Activated CD8-positive, alpha-beta memory T cell treated with anti-CD3 and anti-CD28 coated beads, Interleukin-2, amount 50 U/mL, for 48 hours (primary cell): Measurements from ENCODE around the gene USP53.
"Not testable (repeated sequence)": the region's sequence is repeated elsewhere in the genome, so short reads cannot be mapped to it uniquely, and the experiment has no call there.

Experiments
- DNase-seq: peaks from one replicate; pipeline ENCODE4 v3.0.0-alpha.2; 2020

Gene USP53

DNA sequence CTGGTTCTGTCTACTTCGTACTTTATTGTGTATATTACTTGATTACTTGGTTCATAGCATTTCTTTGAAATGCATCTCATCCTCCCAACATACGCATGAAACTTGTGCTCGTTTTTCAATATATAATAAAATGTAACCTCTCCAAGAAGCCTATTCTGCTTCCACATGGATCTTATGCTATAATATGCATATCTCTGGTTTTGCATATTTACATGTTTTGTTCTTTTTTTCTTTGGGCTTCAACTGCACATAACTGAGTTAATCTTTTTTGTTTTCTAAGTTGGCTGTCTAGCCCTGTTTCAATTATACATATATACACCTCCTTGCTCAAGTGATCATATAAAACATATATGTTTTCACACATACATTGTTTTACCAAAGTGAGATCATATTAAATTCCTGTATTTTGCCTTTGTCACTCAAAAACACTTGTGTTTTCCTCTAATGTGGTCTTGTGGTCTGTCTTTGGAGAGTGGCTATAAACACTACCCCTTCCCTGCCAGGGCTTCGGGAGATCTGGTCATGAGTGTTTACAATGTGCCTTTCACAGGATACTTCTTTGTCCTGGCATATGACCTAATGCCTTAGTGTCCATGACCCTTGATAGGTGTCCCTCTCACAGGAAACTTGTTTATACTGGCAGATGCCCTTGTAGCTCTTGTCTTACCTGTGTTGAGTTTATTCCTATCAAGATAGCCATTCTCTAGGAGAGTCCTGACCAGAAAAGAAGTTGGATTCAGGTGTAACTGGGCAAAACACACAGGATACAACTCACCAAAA is 17.6 kb downstream of the USP53 start:
- DNase-seq = no peak

GRCh38 chr4:119231491-119231890 is 19.0 kb downstream of the USP53 start:
- DNase-seq = no peak

DNA sequence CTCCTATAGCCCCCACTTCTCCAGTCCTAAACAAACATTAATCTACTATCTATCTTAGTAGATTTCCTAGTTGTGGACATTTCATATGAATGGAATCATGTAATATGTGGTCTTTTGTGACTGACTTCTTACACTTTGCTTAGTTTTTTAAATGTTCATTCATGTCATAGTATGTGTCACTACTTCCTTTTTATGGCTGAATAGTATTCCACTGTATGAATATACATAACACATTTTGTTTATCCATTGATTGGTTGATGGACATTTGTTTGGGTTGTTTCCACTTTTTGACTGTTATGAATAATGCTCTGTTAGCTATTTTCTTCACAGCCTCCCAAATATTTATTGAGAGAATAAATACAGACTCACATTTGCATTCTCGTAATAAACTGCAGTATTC is 19.8 kb downstream of the USP53 start:
- no peak for DNase-seq

DNA sequence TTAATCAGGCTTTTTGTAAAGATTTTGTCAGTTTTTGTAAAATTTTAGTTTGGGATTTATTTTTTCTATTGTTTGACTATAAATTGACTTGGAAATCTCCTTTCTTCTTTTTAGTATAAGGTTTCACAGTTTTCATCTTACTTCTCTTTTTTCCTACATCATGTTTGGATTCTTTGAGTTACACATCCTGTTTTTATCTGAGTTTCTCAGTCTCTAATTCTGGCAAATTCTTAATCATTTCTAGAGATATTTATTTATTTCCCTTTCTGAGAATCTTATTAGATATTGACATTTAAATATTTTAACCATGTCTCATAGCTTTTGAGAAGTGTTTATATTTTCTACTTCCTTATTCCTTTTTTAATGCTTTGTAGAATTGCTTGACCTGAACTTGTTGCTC is 20.7 kb downstream of the USP53 start:
- DNase-seq = no peak

DNA sequence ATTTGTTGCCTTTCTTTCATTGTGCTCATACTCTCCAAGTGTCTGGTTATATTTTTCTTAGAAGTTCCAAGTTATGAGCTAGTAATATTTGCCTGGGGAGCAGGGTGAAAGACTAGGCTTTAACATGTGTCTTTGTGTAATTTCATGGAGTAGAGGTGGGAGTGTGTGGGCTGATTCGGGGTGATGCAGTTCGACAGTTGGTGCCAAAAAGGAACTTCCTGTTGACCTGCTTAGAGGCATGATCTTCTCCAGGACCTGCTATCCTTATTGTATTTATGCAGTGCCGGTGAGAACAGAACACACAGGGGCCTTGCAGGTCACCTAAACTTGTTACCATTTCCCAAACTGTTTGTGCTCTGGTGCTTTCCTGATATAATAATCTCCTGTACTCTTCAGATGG is 21.2 kb downstream of the USP53 start:
- no peak for DNase-seq

DNA sequence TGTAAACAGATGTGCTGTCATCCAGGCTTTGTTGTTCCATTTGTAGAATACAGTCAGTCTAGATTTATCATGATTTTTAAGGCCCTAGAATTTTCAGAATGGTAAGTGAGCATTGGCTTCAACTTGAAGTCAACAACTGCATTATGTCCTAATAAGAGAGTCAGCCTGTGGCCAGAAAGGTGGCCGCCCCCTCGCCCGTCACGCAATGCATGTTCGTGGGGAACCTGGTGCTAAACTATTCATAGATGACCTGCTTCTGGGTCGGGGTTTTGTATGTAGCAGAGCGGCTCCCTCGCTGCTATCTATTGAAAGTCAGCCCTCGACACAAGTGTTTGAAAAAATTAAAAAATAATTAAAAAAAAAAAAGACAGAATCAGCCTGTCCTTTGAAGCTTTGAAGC is 24.7 kb downstream of the USP53 start:
- no peak for DNase-seq

GRCh38 chr4:119237642-119238041 is 25.1 kb downstream of the USP53 start:
- DNase-seq = no peak

GRCh38 chr4:119238068-119238722 is 25.7 kb downstream of the USP53 start:
- no peak for DNase-seq

DNA sequence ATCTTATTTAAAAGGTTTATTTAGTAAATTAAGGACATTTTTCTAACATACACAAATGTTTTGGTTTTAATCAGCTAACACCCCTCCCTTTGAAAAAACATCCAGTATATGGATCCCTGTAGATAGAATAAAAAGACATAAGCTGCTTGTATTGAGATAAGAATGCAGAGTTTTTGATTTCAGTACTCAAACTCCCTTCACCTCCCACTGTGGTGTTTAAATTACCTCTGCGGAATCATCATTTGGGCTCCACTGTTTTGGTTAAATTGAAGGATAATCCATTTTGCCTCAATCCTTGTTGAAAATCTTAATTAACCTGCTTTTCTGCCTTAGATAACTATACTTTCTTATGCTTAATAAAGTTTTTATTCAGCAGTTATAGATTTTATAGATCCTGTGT is 27.6 kb downstream of the USP53 start:
- DNase-seq = no peak

- DNase-seq = no peak
Measured at GRCh38 chr4:119240568-119240967, 28.1 kb downstream of the USP53 start.

DNA sequence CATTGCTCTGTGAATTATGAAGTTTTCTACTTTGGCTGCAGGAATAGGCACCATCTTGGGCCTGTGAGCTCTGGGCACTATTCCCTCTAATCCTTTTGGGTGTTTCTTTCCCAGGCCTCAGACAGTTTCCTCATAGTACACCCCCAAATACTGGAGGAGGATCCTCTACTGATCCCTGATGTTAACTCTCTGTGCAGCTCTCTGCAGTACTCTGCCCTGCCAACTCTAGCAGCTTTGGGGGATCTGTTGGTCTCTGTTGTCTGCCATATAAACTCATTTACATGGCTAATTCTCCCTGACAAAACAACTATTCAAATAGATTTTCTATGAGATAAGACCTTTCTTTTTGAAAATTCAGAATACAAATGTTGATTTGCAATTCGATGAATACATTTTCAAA is 29.9 kb downstream of the USP53 start:
- no peak for DNase-seq

GRCh38 chr4:119243868-119244267 is 31.4 kb downstream of the USP53 start:
- DNase-seq = no peak

DNA sequence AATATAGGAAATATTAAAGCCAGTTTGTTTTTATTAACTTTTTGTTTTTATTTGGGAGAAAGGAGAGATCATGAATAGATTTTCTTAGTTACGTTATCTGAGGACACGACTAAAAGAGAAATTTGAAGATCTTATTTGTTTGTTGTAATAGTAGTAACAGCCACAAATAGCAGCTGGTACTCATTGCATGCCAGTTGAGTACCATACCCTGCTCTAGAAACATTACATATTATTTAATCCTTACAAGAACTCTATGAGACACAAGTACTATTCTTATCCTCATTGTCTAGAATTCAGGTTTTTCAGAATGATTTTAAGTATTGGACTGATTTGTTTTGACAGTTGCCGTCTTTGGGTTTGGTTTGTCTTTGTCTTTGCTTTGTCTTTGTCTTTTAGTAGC is 31.8 kb downstream of the USP53 start:
- DNase-seq = no peak

GRCh38 chr4:119244832-119245231 is 32.3 kb downstream of the USP53 start:
- DNase-seq = no peak

DNA sequence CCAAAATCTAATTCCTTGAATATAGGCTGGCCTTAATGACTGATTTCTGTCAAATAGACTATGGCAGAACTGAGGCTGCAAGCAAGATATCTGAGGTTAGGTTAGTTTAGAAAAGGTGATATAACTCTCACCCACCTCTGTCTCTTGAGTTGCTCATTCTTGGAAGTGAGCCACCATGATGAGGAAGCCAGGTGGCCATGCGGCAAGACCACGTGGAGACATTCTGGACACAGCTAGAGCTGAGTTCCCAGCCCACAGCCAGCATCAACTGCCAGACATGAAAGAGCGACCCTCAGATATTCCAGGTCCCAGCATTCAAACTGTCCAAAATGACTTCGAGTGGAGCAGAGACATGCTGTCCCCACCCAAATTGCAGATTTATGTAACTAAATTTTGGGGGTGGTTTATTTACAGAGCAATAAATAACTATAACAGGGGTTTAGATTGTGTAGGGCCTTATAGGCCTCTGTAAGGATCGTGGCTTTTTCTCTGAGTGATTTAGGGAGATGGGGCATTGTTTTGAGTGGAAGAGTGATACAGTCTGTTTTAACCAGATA is 33.7 kb downstream of the USP53 start:
- DNase-seq = no peak

DNA sequence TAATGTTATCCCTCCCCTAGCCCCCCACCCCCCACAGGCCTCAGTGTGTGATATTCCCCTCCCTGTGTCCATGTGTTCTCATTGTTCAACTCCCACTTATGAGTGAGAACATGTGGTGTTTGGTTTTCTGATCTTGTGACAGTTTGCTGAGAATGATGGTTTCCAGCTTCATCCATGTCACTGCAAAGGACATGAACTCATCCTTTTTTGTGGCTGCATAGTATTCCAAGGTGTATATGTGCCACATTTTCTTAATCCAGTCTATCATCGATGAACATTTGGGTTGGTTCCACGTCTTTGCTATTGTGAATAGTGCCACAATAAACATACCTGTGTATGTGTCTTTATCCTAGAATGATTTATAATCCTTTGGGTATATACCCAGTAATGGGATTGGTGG is 38.5 kb downstream of the USP53 start:
- not testable (repeated sequence) for DNase-seq

DNA sequence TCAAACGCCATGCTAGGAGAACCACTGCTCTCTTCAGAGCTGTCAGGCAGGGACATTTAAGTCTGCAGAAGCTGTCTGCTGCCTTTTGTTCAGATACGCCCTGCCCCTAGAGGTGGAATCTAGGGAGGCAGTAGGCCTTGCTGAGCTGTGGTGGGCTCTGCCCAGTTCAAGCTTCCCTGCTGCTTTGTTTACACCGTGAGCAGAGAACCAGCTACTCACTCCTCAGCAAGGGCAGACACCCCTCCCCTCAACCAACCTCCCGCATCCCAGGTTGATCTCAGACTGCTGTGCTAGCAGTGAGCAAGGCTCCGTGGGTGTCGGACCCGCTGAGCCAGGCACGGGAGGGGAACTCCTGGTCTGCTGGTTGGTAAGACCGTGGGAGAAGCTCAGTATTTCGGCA is 42.7 kb downstream of the USP53 start:
- DNase-seq = not testable (repeated sequence)

DNA sequence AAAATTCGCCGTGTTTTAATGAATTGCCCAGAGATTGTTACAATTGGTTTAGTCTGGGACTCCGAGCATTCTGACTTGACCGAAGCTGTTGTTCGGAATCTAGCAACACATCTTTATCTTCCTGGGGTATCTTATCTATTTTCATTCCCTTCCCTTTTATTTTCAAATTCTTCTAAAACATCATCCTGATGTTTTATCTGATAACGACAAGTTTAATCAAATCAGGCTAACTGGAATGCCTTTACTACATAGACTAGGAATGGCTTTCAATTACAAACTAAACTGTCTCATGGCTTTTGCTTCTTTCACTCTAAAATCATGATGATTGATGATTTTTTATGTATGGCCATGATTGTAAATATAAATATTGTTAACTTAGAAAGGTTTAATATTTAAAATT is 48.0 kb downstream of the USP53 start:
- no peak for DNase-seq

DNA sequence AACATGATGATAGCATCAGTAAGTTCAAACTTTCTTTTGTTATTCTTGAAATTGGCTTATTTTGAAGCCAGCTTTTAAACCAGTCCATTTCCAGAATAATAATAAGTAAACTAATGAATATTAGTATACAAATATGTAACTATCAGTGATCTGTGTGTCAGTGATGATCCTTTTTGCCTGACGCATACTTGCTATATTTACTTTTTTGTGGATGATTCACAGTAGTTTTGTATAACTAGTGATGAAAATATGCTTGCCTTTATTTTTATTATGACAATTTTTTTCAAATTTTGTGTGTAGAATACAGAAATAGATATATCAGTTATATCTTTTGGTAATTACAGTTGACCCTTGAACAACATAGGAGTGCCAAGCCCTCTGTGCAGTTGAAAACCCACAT is 49.5 kb downstream of the USP53 start:
- no peak for DNase-seq

GRCh38 chr4:119264743-119265142 is 52.2 kb downstream of the USP53 start:
- no peak for DNase-seq

- DNase-seq = no peak
Measured at GRCh38 chr4:119266153-119266552, 53.6 kb downstream of the USP53 start.

- DNase-seq = no peak
Measured at GRCh38 chr4:119268466-119268865, 56.0 kb downstream of the USP53 start.

DNA sequence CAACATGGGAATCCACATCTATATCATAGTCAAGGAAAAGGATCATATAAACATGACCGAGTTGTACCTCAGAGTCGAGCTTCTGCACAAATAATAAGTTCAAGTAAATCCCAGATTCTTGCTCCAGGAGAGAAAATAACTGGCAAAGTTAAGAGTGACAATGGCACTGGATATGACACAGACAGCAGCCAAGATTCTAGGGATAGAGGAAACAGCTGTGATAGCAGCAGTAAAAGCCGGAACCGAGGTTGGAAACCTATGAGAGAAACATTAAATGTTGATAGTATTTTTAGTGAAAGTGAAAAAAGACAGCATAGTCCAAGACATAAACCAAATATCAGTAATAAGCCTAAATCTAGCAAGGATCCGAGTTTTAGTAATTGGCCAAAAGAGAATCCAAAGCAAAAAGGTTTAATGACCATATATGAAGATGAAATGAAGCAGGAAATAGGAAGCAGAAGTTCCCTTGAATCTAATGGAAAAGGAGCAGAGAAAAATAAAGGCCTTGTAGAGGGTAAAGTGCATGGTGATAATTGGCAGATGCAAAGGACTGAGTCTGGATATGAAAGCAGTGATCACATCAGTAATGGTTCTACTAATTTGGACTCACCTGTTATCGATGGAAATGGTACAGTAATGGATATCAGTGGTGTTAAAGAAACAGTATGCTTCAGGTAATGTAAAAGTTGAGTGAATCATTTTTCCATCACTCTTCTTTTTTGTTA is 59.0 kb downstream of the USP53 start:
- no peak for DNase-seq

DNA sequence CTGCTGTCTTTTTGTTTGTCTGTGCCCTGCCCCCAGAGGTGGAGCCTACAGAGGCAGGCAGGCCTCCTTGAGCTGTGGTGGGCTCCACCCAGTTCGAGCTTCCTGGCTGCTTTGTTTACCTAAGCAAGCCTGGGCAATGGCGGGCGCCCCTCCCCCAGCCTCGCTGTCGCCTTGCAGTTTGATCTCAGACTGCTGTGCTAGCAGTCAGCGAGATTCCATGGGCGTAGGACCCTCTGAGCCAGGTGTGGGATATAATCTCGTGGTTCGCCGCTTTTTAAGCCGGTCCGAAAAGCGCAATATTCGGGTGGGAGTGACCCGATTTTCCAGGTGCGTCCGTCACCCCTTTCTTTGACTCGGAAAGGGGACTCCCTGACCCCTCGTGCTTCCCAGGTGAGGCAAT is 67.0 kb downstream of the USP53 start:
- DNase-seq = not testable (repeated sequence)
